ENCODE results near the gene PCNP. TPM values are rescaled to one million over a fixed set of nuclear protein-coding genes. Genes with fewer than 3 reads are reported as not detected.

PCNP gene
- polyA plus RNA-seq, 1 donor from 2014 or later: 280 TPM

GRCh38 chr3:101624857-101625256 is 50.9 kb downstream of the PCNP start:
- Histone ChIP-seq H3K79me2 (replicated peaks; ENCODE audit: insufficient read depth, low read length) (no peaks in the 10 kb centered on the region), H3K27ac (ENCODE audit: low read length) (no peak overlapping the region), H4K20me1 (ENCODE audit: insufficient read depth) (no peaks in the 10 kb centered on the region), H3K9ac (ENCODE audit: low read length) (no peak overlapping the region), H3K9me3 (ENCODE audit: low read length) (no peaks in the 10 kb centered on the region), H3K4me2 (ENCODE audit: low read length) (no peak overlapping the region), H3K27me3 (ENCODE audit: insufficient read depth, low read depth, low read length) (no peaks in the 10 kb centered on the region), H3K36me3 (ENCODE audit: insufficient read depth, low read length) (no peaks in the 10 kb centered on the region), H3K4me3 (ENCODE audit: low read length) (no peak overlapping the region), H2AFZ (ENCODE audit: low read depth, low read length) (no peak overlapping the region), H3K9me2 (ENCODE audit: insufficient read depth, low read length) (no peaks in the 10 kb centered on the region), H3F3A (ENCODE audit: insufficient read depth, low read length, poor library complexity, severe bottlenecking) (no peaks in the 10 kb centered on the region)
- TF ChIP-seq CTCF (IDR thresholded peaks at IDR 0.05; ENCODE audit: poor library complexity, severe bottlenecking) (no peak), RAD21 (conservative IDR thresholded peaks at IDR 0.05) (no peak), REST (IDR thresholded peaks at IDR 0.05; ENCODE audit: borderline replicate concordance) (no peak), SMC3 (conservative IDR thresholded peaks at IDR 0.05; ENCODE audit: poor library complexity) (no peak), TAF1 (IDR thresholded peaks at IDR 0.05; ENCODE audit: low read depth) (no peak), POLR2AphosphoS5 (IDR thresholded peaks at IDR 0.05) (no peak)

- Histone ChIP-seq H3K27me3 (ENCODE audit: insufficient read depth, low read depth, low read length) (no peaks in the 10 kb centered on the region), H3K4me3 (ENCODE audit: low read length) (no peak overlapping the region), H3K36me3 (ENCODE audit: insufficient read depth, low read length) (no peaks in the 10 kb centered on the region), H3K9ac (ENCODE audit: low read length) (no peak overlapping the region), H3F3A (ENCODE audit: insufficient read depth, low read length, poor library complexity, severe bottlenecking) (no peaks in the 10 kb centered on the region), H3K9me3 (ENCODE audit: low read length) (no peaks in the 10 kb centered on the region), H3K79me2 (replicated peaks; ENCODE audit: insufficient read depth, low read length) (no peaks in the 10 kb centered on the region), H3K9me2 (ENCODE audit: insufficient read depth, low read length) (no peaks in the 10 kb centered on the region), H4K20me1 (ENCODE audit: insufficient read depth) (no peaks in the 10 kb centered on the region), H3K27ac (ENCODE audit: low read length) (no peak overlapping the region), H2AFZ (ENCODE audit: low read depth, low read length) (no peak overlapping the region), H3K4me2 (ENCODE audit: low read length) (no peak overlapping the region)
- TF ChIP-seq POLR2AphosphoS5 (IDR thresholded peaks at IDR 0.05) (no peak), CTCF (IDR thresholded peaks at IDR 0.05; ENCODE audit: poor library complexity, severe bottlenecking) (no peak), EP300 (conservative IDR thresholded peaks at IDR 0.05; ENCODE audit: poor library complexity, severe bottlenecking) (no peak), MXI1 (conservative IDR thresholded peaks at IDR 0.05; ENCODE audit: poor library complexity, severe bottlenecking) (no peak), RAD21 (conservative IDR thresholded peaks at IDR 0.05) (no peak), SMC3 (conservative IDR thresholded peaks at IDR 0.05; ENCODE audit: poor library complexity) (no peak), TAF1 (IDR thresholded peaks at IDR 0.05; ENCODE audit: low read depth) (no peak), EZH2 (IDR thresholded peaks at IDR 0.05; ENCODE audit: borderline replicate concordance, insufficient read depth, low read length, poor library complexity, severe bottlenecking) (no peak), REST (IDR thresholded peaks at IDR 0.05; ENCODE audit: borderline replicate concordance) (no peak)
These were observed 51.9 kb downstream of the PCNP start for GRCh38 chr3:101625879-101626278.
